GM18498 (cell line): ENCODE data around the gene EPG5.
"Not testable (repeated sequence)": the region's sequence is repeated elsewhere in the genome, so short reads cannot be mapped to it uniquely, and the experiment has no call there.

Experiments used
- ATAC-seq: cut with Tn5 transposase; IDR thresholded peaks from one replicate; pipeline ENCODE4 v1.9.1; 2021; ENCODE audit warnings: mild to moderate bottlenecking, moderate library complexity; ENCODE audit not compliant: unreplicated experiment

The EPG5 gene

DNA sequence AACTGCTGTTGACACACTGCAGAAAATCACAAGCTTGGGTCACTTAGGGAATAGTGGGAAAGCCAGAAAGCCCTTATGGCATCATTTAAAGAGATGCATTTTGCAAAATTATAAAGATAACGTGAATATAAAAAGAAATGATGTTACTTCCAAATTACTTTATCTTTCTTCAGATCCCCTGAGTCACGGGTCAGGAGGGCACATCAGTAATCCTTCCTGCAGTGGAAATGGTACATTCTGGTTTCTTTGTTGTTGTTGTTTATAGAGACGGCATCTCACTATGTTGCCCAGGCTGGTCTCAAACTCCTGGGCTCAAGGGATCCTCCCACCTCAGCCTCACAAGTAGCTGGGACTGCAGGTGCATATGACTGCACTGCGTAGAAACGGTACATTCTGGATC is 9.8 kb upstream of the EPG5 start:
- no peak for ATAC-seq

DNA sequence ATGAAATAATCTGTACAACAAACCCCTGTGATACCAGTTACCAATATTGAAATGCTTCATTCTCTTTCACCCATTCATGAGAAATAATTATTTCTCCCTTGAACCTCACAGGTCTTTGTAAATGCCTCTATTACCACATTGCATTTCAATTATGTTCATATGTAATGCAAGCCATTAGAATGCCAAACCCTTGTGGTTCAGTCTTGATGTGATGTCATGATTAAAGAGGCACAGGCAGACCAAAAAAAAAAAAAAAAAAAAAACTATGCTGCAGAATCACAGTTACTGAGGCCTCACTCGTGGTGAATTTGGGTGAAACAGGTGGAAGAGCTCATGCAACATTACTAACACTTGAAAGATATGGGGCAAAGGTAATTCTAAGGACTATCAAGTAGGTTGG is 9.4 kb upstream of the EPG5 start:
- ATAC-seq: no peak

DNA sequence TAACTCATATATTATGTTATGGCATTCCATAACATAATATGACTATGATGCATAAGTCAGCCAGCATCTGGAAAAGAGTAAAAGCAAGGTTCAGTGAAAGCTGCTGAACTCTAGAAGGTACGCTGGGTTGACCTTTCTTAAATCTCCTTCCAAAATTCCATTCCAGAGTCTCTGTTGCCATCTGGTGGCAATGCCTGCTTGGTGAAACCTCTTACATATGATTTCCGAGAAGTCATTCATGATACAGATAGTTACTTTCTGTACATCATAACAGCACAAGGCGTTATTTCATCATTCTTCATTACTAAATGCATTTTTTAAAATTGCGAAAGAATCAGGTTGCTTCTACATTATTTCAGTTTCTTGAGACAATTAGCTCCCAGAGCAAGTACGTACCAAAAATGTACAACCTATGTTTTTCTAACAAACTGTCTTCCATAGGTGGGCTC is 7.0 kb upstream of the EPG5 start:
- ATAC-seq: peak; percentile 58

DNA sequence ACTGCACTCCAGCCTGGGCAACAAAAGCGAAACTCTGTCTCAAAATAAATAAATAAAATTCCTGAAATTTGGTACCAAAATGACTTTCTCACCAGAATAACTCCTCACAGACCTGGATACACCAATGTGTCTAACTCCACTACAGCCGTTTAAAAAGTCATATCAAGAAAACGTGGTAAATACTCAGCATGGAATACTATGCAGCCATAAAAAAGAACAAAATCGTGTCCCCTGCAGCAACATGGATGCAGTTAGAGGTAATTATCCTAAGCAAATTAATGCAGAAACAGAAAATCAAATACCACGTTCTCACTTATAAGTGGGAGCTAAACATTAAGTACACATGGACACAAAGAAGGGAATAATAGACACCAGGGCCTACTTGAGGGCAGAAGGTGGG is 2.2 kb downstream of the EPG5 start:
- not testable (repeated sequence) for ATAC-seq

DNA sequence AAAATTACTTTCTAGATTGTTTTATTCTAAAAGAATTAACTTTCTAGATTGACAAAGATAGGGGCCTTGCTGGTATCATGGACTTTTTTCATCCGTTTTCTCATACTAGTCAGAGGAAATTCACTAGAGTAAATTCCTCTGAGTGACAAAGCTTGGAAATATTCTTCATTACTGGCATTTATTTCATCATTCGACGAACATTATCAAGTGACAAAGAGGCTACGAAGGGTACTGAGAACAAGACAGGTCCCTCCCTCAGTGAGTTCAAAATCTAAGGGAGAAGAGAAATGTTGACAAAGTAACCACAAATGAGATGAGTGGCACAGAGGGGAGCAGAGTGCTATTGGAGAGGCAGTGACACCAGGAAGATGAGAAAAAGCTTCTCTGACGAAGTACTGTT is 4.3 kb downstream of the EPG5 start:
- no peak for ATAC-seq

DNA sequence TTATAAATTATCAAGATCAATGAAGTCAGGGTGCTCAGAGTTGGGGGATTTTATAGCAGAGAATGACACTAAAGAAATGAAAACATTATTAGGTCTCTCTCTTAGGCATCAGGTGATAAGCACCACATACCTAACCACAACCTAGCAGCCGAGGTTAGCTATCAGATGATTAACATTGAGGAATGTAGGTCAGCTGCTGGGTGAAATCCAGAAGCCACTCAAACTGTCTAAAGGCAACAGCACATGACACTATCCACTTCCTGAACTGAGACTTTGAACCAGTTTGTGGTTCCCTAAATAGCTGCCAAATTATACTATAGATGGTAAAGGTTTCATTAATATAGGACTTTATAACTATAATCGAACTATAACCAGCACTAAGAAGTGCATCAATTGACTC is 4.7 kb downstream of the EPG5 start:
- no peak for ATAC-seq

DNA sequence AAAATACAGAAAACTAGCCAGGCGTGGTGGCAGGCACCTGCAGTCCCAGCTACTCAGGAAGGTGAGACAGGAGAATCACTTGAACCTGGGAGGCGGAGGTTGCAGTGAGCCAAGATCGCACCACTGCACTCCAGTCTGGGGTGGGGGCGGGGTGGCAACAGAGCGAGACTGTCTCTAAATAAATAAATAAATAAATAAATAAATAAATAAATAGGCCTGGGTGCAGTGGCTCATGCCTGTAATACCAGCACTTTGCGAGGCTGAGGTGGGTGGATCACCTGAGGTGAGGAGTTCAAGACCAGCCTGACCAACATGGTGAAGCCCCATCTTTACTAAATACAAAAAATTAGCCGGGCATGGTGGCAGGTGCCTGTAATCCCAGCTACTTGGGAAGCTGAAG is 7.6 kb downstream of the EPG5 start:
- not testable (repeated sequence) for ATAC-seq

DNA sequence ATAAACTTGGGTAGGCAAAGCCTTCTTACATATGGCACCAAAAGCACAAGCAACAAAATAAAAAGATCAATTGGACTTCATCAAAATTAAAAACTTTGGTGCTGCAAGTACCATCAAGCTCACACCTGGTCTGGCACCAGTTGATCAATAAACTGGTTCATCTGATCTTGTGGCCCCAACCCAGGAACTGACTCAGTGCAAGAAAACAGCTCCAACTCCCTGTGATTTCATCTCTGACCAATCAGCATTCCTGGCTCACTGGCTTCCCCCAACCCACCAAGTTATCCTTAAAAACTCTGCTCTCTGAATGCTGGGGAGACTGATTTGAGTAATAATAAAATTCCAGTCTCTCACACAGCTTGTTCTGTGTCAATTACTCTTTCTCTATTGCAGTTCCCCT is 8.4 kb downstream of the EPG5 start:
- ATAC-seq: no peak

DNA sequence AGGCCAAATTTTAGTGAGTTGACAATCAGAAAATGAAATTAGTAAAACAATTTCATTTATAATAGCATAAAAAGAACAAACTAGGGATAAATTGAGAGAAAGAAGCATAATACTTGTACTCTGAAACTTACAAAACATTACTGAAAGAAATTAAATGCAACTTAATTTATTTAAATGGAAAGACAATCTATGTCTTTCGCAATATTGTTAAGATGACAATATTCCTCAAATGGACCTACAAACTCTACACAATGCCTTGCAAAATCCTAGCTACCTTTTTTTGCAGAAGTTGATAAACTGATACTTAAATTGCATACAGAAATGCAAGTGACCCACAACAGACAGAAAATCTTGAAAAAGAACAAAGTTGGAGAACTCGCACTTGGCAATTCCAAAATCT is 9.1 kb downstream of the EPG5 start:
- ATAC-seq: no peak

DNA sequence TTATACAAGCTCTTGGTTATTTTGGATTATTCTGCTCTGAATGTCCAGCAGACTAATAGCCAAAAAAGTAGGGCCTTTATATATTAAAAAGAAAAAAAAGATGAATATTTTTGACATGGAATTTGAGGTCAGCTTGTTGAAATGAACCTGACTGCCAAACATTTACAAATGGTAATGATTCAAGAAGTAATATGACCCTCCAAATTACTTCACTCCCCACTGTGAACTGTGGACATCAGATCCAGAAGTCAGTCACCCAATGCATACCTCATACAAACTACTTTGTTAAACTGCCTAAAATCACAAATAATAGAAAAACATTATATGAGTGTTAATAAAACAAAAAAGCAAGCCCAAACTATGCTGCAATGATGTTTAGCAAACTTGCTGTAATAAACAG is 10.0 kb downstream of the EPG5 start:
- no peak for ATAC-seq

DNA sequence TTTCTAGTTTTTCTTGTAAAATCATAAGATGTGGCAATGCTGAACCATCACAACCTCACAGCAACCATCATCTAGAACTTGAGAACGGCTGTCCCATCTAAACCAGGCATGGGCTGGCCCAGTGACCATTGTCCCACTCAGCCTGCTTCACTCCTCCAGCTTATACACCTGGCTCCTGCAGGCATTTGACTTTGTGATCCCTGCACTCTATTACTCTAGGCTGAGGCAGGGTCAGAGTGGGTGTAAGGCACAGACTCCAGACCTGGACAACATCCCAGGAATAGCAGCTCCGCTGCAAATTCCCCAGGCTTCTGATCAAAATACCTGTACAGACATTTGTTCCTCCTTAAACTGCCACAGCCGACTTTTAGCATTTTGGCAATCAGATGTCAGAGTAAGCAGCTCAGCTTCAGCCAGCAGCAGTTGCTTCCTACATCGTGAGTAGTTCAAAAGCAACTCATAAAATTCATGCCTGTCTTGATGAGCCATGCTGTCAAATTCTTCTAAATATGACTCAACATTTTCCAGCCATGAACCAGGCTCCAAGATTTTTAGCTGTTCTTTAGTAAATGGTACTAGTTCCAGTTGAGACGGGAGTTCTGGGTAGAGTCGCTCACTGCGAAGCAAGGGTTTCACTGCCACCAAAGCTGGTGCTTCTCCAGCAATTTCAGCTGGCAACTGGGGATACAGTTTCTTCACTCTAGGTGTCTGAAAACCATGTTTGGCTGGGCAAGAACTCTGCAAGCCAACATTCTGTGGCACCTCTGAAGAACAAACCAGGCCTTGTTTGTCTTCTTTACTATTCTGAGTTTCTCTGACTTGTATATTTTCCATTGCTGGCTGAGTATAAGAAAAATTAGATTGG is 12.8 kb downstream of the EPG5 start:
- no peak for ATAC-seq

DNA sequence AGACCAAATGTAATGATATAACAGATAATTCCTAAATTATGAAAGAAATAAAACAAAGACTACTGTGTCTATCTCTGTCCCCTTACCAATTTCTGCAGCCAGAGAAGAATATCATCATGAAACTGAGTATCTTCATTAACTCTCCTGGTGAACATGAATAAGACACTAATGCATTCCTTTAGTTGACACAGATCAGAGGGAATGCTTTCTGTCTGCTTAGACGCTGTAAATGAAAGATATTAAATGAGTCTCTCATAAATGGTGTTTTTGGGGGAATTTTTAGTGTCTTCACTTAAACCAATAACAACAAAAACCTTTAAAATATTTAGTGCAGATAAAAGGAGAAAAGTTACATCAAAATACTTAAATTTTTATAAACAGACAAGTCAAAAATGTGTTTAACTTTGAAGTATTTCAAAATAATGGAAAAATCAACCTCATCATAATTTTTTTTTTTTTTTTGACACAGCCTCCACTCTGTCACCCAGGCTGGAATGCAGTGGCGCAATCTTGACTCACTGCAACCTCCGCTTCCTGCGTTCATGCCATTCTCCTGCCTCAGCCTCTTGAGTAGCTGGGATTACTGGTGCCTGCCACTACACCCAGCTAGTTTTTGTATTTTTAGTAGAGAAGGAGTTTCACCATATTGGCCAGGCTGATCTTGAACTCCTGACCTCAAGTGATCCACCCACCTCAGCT is 16.0 kb downstream of the EPG5 start:
- no peak for ATAC-seq

DNA sequence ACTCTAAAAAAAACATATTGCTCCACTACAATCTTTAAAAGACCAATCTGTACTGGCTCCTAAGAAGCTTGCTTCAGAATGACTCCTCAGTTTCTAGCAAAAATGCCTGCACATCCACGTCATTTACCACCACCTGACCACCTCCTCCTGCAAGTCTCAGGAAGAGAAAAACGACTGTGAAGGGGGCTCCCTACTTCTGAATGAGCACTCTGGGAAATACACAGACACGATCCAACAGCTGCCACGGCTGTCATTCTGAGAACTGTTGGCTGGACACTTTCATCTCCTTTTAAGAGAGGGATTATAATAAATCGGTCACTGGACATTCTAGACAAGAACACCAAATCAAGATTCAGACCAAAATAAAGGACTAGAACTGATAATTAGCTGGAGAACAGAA is 21.5 kb downstream of the EPG5 start:
- no peak for ATAC-seq

DNA sequence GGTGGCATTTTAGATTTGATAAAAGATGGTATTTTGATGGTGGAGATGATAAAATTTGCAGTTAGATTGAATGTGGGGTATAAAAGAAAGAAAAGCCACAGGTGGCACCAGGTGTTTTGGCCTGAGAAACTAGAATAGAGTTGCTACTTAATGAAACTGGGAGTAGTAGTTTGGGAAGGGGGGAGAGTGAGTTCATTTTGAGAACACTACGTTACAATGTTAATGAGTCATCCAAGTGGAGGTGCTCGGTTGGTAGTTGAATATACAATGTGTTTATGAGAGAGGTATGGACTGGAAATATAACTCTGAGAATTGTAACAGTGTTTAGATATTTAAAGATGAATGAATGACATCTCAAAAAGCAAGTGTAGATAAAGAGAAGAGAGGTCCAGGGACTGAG is 26.4 kb downstream of the EPG5 start:
- no peak for ATAC-seq

DNA sequence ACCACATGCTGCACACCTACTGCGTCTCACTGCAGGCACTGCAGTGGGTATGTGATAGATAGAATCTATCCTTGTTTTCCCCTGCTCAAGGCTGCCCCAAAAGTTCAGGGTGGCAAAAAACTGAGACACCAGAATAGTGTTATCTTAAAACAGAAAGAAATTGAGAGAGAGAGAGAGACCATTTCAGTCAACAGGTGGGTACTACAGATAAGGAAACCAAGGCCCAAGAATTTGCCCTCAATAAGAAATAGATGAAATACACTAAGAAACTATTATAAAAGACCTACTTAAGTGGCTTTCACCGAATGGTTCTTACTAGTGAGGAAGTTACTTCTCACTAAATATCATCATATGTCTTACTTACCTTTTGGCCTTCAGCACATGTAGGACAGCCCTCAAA is 27.9 kb downstream of the EPG5 start:
- no peak for ATAC-seq

DNA sequence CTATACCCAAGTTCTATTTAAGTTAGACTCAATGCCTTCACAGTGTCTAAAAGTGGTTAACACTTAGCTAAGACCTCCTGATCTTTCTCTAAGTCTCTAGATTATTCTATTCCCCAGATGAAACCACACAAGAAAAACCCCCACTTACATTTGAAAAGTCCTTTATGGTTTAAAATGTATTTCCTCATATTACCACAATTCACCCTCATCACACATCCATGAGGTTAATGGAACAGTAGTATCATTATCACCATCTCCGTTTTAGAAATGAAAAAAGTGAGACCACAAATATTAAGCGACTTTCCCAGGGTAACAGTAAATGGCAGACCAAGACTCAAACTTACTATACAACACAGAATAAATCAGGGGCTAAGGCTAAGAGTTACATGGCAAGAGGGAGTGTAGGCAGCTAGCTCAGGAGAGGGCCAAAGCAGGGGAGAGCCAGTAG is 28.6 kb downstream of the EPG5 start:
- ATAC-seq: peak; percentile 37

DNA sequence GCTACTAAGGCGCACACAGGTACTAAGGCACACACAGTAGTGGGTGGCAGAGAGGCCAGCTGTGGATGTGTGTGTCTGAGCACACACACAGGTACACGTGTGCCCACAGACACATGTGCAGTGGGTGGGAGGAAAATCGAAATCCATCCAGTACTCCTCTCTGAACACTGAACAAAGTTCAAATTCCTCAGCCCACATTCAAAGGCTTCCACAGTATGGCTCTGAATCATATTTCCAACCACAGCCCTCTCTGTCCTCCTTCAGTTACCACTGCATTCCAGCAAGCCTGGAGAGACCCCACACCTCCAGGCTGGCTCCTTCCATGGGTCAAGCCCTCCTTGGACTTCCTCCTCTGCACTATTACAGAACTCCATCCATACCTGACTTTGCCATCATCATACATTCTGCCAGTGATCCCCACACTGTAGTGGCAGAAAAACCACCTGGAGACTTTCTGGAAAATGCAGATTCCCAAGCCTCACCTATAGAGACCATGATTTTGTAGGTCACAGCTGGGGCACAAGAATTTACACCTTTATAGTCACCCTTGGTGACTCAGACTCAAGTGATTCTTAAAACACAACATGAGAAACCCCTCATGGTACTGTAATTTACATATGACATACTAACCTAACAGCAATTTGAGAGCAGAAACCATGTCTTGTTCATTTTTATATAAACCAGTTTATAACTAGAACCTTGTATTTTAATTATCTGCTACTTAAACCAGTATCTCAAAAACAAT is 31.4 kb downstream of the EPG5 start:
- no peak for ATAC-seq

DNA sequence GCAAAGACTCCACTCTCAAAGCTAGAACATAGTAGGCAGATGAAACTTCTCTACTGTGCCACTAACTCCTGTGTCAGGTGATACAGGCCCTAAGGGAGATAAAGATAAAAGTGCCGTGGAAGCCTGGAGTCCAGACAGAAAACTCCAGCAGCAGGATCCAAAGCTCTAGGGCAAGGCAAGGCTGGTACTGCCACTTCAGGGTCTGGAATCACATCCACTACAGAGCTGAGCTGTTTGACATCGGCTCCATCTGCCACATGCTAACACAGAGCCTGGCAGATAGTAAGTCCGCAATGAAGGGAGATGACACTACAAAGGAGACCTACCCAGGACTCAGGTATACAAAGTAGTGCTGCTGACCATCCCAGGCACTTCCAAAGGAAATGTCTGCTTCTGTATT is 34.4 kb downstream of the EPG5 start:
- ATAC-seq: no peak

DNA sequence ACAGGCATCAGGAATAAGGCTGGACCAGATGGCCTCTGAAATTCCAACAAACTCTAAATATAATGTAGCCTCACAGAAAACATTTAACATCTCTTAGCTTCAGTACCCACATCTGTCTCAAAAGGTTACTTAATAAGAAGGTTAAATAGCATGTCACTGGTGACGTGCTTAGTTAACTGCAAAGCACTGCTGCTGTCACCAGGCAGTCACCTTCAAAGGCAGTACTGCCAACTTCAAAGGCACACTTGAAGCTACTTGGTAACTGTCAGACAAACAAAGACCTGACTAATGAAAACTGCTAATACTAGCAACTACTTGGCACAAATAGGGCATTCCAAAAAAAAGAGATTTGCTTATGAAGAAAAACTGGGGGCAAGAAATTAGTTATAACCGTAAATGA is 36.2 kb downstream of the EPG5 start:
- no peak for ATAC-seq

DNA sequence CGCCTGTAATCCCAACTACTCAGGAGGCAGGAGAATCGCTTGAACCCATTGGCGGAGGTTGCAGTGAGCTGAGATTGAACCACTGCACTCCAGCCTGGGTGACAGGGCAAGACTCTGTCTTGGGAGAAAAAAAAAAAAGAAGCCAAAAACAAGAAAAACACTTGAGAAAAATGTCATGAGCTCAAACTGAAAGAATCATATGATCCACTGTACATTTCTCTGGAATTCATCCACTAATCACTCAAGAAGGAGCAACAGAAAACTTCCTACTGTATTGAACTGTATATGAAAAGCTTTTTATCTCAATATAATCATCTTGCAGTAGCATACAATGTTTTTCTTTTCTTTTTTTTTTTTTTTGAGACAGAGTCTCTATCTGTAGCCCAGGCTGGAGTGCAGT is 40.4 kb downstream of the EPG5 start:
- ATAC-seq: no peak

DNA sequence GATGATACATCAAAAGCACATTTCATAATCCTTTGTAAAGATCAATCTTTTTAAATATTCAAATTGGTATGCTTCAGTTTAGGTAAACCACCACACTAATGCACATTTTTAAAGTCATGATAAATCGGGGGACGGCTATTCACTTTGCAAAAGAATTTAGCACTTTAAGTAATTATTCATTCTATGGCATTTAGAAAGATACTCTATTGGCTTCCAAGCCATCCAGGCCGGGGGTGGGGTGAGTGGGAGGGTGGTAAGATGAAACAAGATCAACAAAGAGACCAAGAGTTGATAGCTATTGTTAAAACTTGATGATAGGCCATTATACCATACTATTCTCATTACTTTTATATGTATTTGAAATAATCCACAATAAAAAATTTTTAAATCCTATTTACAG is 41.0 kb downstream of the EPG5 start:
- ATAC-seq: no peak

DNA sequence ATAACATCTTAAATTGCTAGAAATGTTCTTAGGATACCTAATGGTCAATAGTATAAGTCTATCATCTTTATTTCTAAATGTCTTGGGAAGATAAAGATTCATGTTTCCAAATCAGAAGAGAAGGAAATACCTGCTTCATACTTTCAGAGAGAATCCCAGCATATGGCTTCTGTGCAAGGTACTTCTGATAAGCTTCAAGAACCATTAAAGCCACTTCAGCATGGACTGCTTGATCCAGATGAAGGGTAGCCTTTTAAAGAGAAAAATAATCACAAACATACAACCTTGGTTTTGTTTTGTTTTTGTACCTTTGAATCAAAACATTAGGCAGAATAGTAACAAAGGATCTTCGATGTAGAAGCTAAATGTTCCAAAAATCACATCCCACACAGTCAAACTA is 44.0 kb downstream of the EPG5 start:
- no peak for ATAC-seq
